ENCODE measurements around the gene GAST. TPM values are rescaled to one million over a fixed set of nuclear protein-coding genes. Genes with fewer than 3 reads are reported as not detected.

The GAST gene
- total and polyA plus RNA-seq, 3 experiments from 2014 or later: not detected

- no peaks in the 10 kb centered on the region for H3K4me1 Mint-ChIP-seq
- Histone ChIP-seq H3K36me3 (ENCODE audit: insufficient read depth, low read length) (no peaks in the 10 kb centered on the region), H3K9me3 (ENCODE audit: low read length) (no peaks in the 10 kb centered on the region), H3K27ac (ENCODE audit: low read depth, low read length) (no peak overlapping the region), H3K4me1 (ENCODE audit: insufficient read depth, low read length) (no peaks in the 10 kb centered on the region), H3K4me3 (ENCODE audit: low read length) (no peak overlapping the region), H3K27me3 (ENCODE audit: insufficient read depth, low read length, poor library complexity, severe bottlenecking) (no peaks in the 10 kb centered on the region)
- DNase-seq: no peak
- ChIA-PET CTCF (interaction anchor here (0.7 kb wide), 1 partner anchor 10 kb away, joined by 4 read pairs; no protein-coding TSS in a partner anchor), POLR2A (no interaction called here)
- H3K27ac Mint-ChIP-seq: no peak overlapping the region
- H3K36me3 Mint-ChIP-seq: no peaks in the 10 kb centered on the region
- H3K27me3 Mint-ChIP-seq: peaks cover 1 to 7% of the 10 kb centered on the region in 2 donors
- no peaks in the 10 kb centered on the region for H3K9me3 Mint-ChIP-seq
- H3K4me3 Mint-ChIP-seq: no peak overlapping the region
Observed at GRCh38 chr17:41760878-41761277, 48.7 kb downstream of the GAST start.

DNA sequence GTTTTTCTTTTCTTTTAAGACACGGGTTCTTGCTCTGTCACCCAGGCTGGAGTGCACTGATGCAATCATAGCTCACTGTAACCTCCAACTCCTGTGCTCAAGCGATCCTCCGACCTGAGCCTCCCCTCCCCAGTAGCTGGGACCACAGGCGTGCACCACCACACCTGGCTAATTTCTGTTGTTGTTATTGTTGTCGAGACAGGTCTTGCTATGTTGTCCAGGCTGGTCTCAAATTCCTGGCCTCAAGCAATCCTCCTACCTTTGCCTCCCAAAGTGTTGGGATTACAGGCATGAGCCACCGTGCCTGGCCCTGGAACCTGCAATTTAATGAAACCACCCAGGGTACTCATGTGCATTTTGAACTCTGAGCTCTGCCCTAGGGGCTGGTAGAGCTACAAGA lies 50.3 kb downstream of the GAST start:
- H3K4me3 Mint-ChIP-seq: no peak overlapping the region
- H3K27ac ChIP-seq (ENCODE audit: low read depth, low read length): no peak overlapping the region
- ChIA-PET POLR2A (no interaction called here), CTCF (no interaction called here)
- H3K4me3 ChIP-seq (ENCODE audit: low read length): no peak overlapping the region
- H3K36me3 Mint-ChIP-seq: no peaks in the 10 kb centered on the region
- no peaks in the 10 kb centered on the region for H3K4me1 ChIP-seq (ENCODE audit: insufficient read depth, low read length)
- H3K27me3 ChIP-seq (ENCODE audit: insufficient read depth, low read length, poor library complexity, severe bottlenecking): no peaks in the 10 kb centered on the region
- H3K27me3 Mint-ChIP-seq: peaks cover 1 to 7% of the 10 kb centered on the region in 2 donors
- DNase-seq: no peak
- no peaks in the 10 kb centered on the region for H3K36me3 ChIP-seq (ENCODE audit: insufficient read depth, low read length)
- no peaks in the 10 kb centered on the region for H3K9me3 Mint-ChIP-seq
- H3K9me3 ChIP-seq (ENCODE audit: low read length): no peaks in the 10 kb centered on the region
- no peak overlapping the region for H3K27ac Mint-ChIP-seq
- no peaks in the 10 kb centered on the region for H3K4me1 Mint-ChIP-seq

GRCh38 chr17:41762841-41763240 lies 50.7 kb downstream of the GAST start:
- H3K27me3 ChIP-seq (ENCODE audit: insufficient read depth, low read length, poor library complexity, severe bottlenecking): no peaks in the 10 kb centered on the region
- H3K9me3 Mint-ChIP-seq: no peaks in the 10 kb centered on the region
- ChIA-PET CTCF (no interaction called here), POLR2A (no interaction called here)
- H3K9me3 ChIP-seq (ENCODE audit: low read length): no peaks in the 10 kb centered on the region
- no peak overlapping the region for H3K4me3 ChIP-seq (ENCODE audit: low read length)
- no peaks in the 10 kb centered on the region for H3K36me3 ChIP-seq (ENCODE audit: insufficient read depth, low read length)
- no peak overlapping the region for H3K4me3 Mint-ChIP-seq
- no peak overlapping the region for H3K27ac Mint-ChIP-seq
- H3K27me3 Mint-ChIP-seq: peaks cover 1 to 7% of the 10 kb centered on the region in 2 donors
- DNase-seq: no peak
- H3K36me3 Mint-ChIP-seq: no peaks in the 10 kb centered on the region
- no peaks in the 10 kb centered on the region for H3K4me1 ChIP-seq (ENCODE audit: insufficient read depth, low read length)
- H3K4me1 Mint-ChIP-seq: no peaks in the 10 kb centered on the region
- H3K27ac ChIP-seq (ENCODE audit: low read depth, low read length): no peak overlapping the region

DNA sequence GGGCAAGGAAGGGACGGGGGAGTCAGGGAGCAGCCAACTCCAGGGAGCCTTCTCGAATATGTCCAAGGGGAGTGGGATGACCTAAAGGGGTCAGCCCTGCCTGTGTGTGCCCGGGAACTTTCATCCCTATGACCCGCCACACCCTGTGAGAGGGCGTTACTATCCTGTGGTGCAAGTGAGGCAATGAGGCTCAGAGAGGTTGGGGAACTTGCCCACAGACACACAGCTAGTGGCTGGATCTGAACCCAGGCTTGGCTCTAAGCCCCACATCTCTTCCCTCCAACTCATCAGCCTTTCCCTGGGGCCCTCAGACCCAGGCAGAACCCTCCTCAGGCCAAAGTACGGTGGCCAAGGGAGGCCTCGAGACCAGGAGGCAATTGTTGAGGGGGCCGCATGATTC lies 51.2 kb downstream of the GAST start:
- Histone ChIP-seq H3K4me1 (ENCODE audit: insufficient read depth, low read length) (no peaks in the 10 kb centered on the region), H3K9me3 (ENCODE audit: low read length) (no peaks in the 10 kb centered on the region), H3K36me3 (ENCODE audit: insufficient read depth, low read length) (no peaks in the 10 kb centered on the region), H3K27me3 (ENCODE audit: insufficient read depth, low read length, poor library complexity, severe bottlenecking) (no peaks in the 10 kb centered on the region), H3K27ac (ENCODE audit: low read depth, low read length) (no peak overlapping the region), H3K4me3 (ENCODE audit: low read length) (no peak overlapping the region)
- Mint-ChIP-seq H3K4me3 (no peak overlapping the region), H3K27me3 (peaks cover 1 to 7% of the 10 kb centered on the region in 2 donors), H3K36me3 (no peaks in the 10 kb centered on the region), H3K27ac (no peak overlapping the region), H3K9me3 (no peaks in the 10 kb centered on the region), H3K4me1 (no peaks in the 10 kb centered on the region)
- ChIA-PET CTCF (no interaction called here), POLR2A (no interaction called here)
- DNase-seq: no peak

Other genes with a start within 250 kb of the GAST start
- gene KRT32, start 244.9 kb upstream of the GAST start, total RNA-seq: not detected
- gene KRT32, start 244.9 kb upstream of the GAST start, polyA plus RNA-seq: not detected
- not detected for gene KRT35, start 231.2 kb upstream of the GAST start, total RNA-seq
- not detected for gene KRT35, start 231.2 kb upstream of the GAST start, polyA plus RNA-seq
- not detected for gene KRT36, start 222.4 kb upstream of the GAST start, total RNA-seq
- gene KRT36, start 222.4 kb upstream of the GAST start, polyA plus RNA-seq: not detected
- not detected for gene KRT13, start 206.7 kb upstream of the GAST start, total RNA-seq
- gene KRT13, start 206.7 kb upstream of the GAST start, polyA plus RNA-seq: not detected
- gene KRT15, start 193.4 kb upstream of the GAST start, total RNA-seq: not detected
- not detected for gene KRT15, start 193.4 kb upstream of the GAST start, polyA plus RNA-seq
- not detected for gene KRT19, start 184.0 kb upstream of the GAST start, total RNA-seq
- gene KRT19, start 184.0 kb upstream of the GAST start, polyA plus RNA-seq: not detected
- gene KRT9, start 140.3 kb upstream of the GAST start, total RNA-seq: not detected
- not detected for gene KRT9, start 140.3 kb upstream of the GAST start, polyA plus RNA-seq
- gene KRT14, start 125.4 kb upstream of the GAST start, total RNA-seq: not detected
- not detected for gene KRT14, start 125.4 kb upstream of the GAST start, polyA plus RNA-seq
- not detected for gene KRT16, start 99.6 kb upstream of the GAST start, total RNA-seq
- gene KRT16, start 99.6 kb upstream of the GAST start, polyA plus RNA-seq: not detected
- under 1 TPM in 1 of 2 experiments, not detected in 1; 0.35 TPM for gene KRT17, start 87.8 kb upstream of the GAST start, total RNA-seq
- gene KRT17, start 87.8 kb upstream of the GAST start, polyA plus RNA-seq: not detected
- 1,000 to 10,000 TPM; 1,446 to 1,504 TPM for gene EIF1, start 23.4 kb upstream of the GAST start, total RNA-seq
- 1,526 TPM for gene EIF1, start 23.4 kb upstream of the GAST start, polyA plus RNA-seq
- gene HAP1, start 22.3 kb downstream of the GAST start, total RNA-seq: under 1 TPM; 0.13 to 0.18 TPM
- gene HAP1, start 22.3 kb downstream of the GAST start, polyA plus RNA-seq: not detected
- gene JUP, start 74.4 kb downstream of the GAST start, total RNA-seq: under 1 TPM; 0.33 to 0.35 TPM
- not detected for gene JUP, start 74.4 kb downstream of the GAST start, polyA plus RNA-seq
- gene P3H4, start 99.6 kb downstream of the GAST start, total RNA-seq: 1 to 10 TPM; 2.6 to 3.7 TPM
- gene P3H4, start 99.6 kb downstream of the GAST start, polyA plus RNA-seq: 5.4 TPM
- 1 to 10 TPM; 1.4 to 1.5 TPM for gene FKBP10, start 100.7 kb downstream of the GAST start, total RNA-seq
- not detected for gene FKBP10, start 100.7 kb downstream of the GAST start, polyA plus RNA-seq
- 10 to 100 TPM; 48.5 to 50.2 TPM for gene NT5C3B, start 123.9 kb downstream of the GAST start, total RNA-seq
- 45.0 TPM for gene NT5C3B, start 123.9 kb downstream of the GAST start, polyA plus RNA-seq
- not detected for gene KLHL10, start 125.5 kb downstream of the GAST start, total RNA-seq
- 0.24 TPM for gene KLHL10, start 125.5 kb downstream of the GAST start, polyA plus RNA-seq
- 10 to 100 TPM; 24.7 to 26.9 TPM for gene KLHL11, start 153.1 kb downstream of the GAST start, total RNA-seq
- 6.4 TPM for gene KLHL11, start 153.1 kb downstream of the GAST start, polyA plus RNA-seq
- 100 to 1,000 TPM; 188 to 189 TPM for gene ACLY, start 206.6 kb downstream of the GAST start, total RNA-seq
- gene ACLY, start 206.6 kb downstream of the GAST start, polyA plus RNA-seq: 70.6 TPM
- under 1 TPM; 0.53 to 0.57 TPM for gene ODAD4, start 218.3 kb downstream of the GAST start, total RNA-seq
- 0.10 TPM for gene ODAD4, start 218.3 kb downstream of the GAST start, polyA plus RNA-seq

Measured in CD8-positive, alpha-beta memory T cell (primary cell).